WTC11 (cell line): ENCODE measurements around the gene PKP3. TPM values are rescaled to one million over a fixed set of nuclear protein-coding genes. Genes with fewer than 3 reads are reported as not detected.

ENCODE experiments used
- ATAC-seq: fragments of 200-7000 bp; cut with Tn5 transposase; 2 replicates; pipeline ENCODE4 v1.10.0; 2021; ENCODE audit warnings: mild to moderate bottlenecking, moderate library complexity
- CTCF ChIA-PET: fragments of 300-600 bp; sonication (Branson Sonifier 250); formaldehyde crosslinking; loops from one replicate; lab custom pipeline; 2021; ENCODE audit warnings: antibody characterized with exemption; lab: Charles Lee
- POLR2A ChIA-PET: fragments of 350-600 bp; sonication (Branson Sonifier 250); formaldehyde crosslinking; loops from one replicate; lab custom pipeline; 2021; ENCODE audit warnings: antibody characterized with exemption; lab: Charles Lee
- DNase-seq: peaks from one replicate; pipeline ENCODE4 v3.0.0; 2021; ENCODE audit warnings: low spot score
- H3K27ac Mint-ChIP-seq: 2 replicates; pipeline ENCODE4 v1.8.0; 2021; ENCODE audit warnings: mixed read lengths
- H3K27me3 Mint-ChIP-seq: 2 replicates; pipeline ENCODE4 v1.8.0; 2021; ENCODE audit warnings: low read depth, mild to moderate bottlenecking, moderate library complexity, mixed read lengths
- H3K36me3 Mint-ChIP-seq: 2 replicates; pipeline ENCODE4 v1.8.0; 2021; ENCODE audit warnings: mixed read lengths
- H3K4me1 Mint-ChIP-seq: 2 replicates; pipeline ENCODE4 v1.8.0; 2022; ENCODE audit warnings: mixed read lengths
- H3K4me3 Mint-ChIP-seq: 2 replicates; pipeline ENCODE4 v1.8.0; 2021; ENCODE audit warnings: mild to moderate bottlenecking, moderate library complexity, mixed read lengths
- H3K9me3 Mint-ChIP-seq: 2 replicates; pipeline ENCODE4 v1.8.0; 2021; ENCODE audit warnings: mixed read lengths
- AFF4 ChIP-seq: sonication (generic); formaldehyde crosslinking; IDR thresholded peaks from 2 replicates; pipeline ENCODE4 v1.8.1; 2023; ENCODE audit warnings: mild to moderate bottlenecking, missing genetic modification reagents, borderline replicate concordance
- AR ChIP-seq: fragments of 250-450 bp; sonication (Bioruptor Pico); IDR thresholded peaks from 2 replicates; pipeline ENCODE4 v1.9.0; 2021; ENCODE audit warnings: mild to moderate bottlenecking
- CREB1 ChIP-seq: sonication (generic); formaldehyde crosslinking; IDR thresholded peaks from 2 replicates; pipeline ENCODE4 v1.8.0; 2023; ENCODE audit warnings: mild to moderate bottlenecking, missing genetic modification reagents
- ERG ChIP-seq: fragments of 250-450 bp; sonication (Bioruptor Pico); IDR thresholded peaks from 2 replicates; pipeline ENCODE4 v1.8.0; 2021; ENCODE audit warnings: mild to moderate bottlenecking
- FOXJ3 ChIP-seq: sonication (generic); formaldehyde crosslinking; IDR thresholded peaks from 2 replicates; pipeline ENCODE4 v1.9.0; 2021; ENCODE audit warnings: missing genetic modification reagents, mild to moderate bottlenecking, borderline replicate concordance
- FOXP4 ChIP-seq: sonication (generic); formaldehyde crosslinking; IDR thresholded peaks from 2 replicates; pipeline ENCODE4 v1.8.0; 2022; ENCODE audit warnings: mild to moderate bottlenecking, missing genetic modification reagents
- HMGA2 ChIP-seq: fragments of 250-450 bp; sonication (Bioruptor Pico); IDR thresholded peaks from 2 replicates; pipeline ENCODE4 v1.4.0; 2021; ENCODE audit warnings: mild to moderate bottlenecking, moderate library complexity
- IRF1 ChIP-seq: sonication (generic); formaldehyde crosslinking; IDR thresholded peaks from 2 replicates; pipeline ENCODE4 v1.8.0; 2023; ENCODE audit warnings: missing genetic modification reagents
- JUN ChIP-seq: sonication (generic); formaldehyde crosslinking; IDR thresholded peaks from 2 replicates; pipeline ENCODE4 v1.8.0; 2023; ENCODE audit warnings: mild to moderate bottlenecking, missing genetic modification reagents
- MAX ChIP-seq: sonication (generic); formaldehyde crosslinking; IDR thresholded peaks from 2 replicates; pipeline ENCODE4 v1.8.0; 2022; ENCODE audit warnings: mild to moderate bottlenecking, missing genetic modification reagents
- NFYB ChIP-seq: sonication (generic); formaldehyde crosslinking; conservative IDR thresholded peaks from 2 replicates; pipeline ENCODE4 v1.8.0; 2022; ENCODE audit warnings: low read depth, missing genetic modification reagents
- PRDM15 ChIP-seq: sonication (generic); formaldehyde crosslinking; IDR thresholded peaks from 2 replicates; pipeline ENCODE4 v1.8.0; 2022; ENCODE audit warnings: missing genetic modification reagents
- PRRX2 ChIP-seq: fragments of 250-450 bp; sonication (Bioruptor Pico); IDR thresholded peaks from 2 replicates; pipeline ENCODE4 v1.8.0; 2021; ENCODE audit warnings: mild to moderate bottlenecking
- TEAD1 ChIP-seq: sonication (generic); formaldehyde crosslinking; IDR thresholded peaks from 2 replicates; pipeline ENCODE4 v1.8.0; 2022; ENCODE audit warnings: mild to moderate bottlenecking, missing genetic modification reagents
- USF2 ChIP-seq: sonication (generic); formaldehyde crosslinking; IDR thresholded peaks from 2 replicates; pipeline ENCODE4 v1.8.1; 2023; ENCODE audit warnings: mild to moderate bottlenecking, missing genetic modification reagents, moderate library complexity
- ZNF219 ChIP-seq: sonication (generic); formaldehyde crosslinking; IDR thresholded peaks from 2 replicates; pipeline ENCODE4 v1.8.0; 2023; ENCODE audit warnings: missing genetic modification reagents, mild to moderate bottlenecking, borderline replicate concordance
- ZNF263 ChIP-seq: sonication (generic); formaldehyde crosslinking; IDR thresholded peaks from 2 replicates; pipeline ENCODE4 v1.8.1; 2022; ENCODE audit warnings: low read depth, mild to moderate bottlenecking, moderate library complexity, missing genetic modification reagents
- ZNF416 ChIP-seq: fragments of 250-450 bp; sonication (Bioruptor Pico); IDR thresholded peaks from 2 replicates; pipeline ENCODE4 v1.9.0; 2021; ENCODE audit warnings: mild to moderate bottlenecking, inconsistent platforms
- ZNF671 ChIP-seq: fragments of 250-450 bp; sonication (Bioruptor Pico); IDR thresholded peaks from 2 replicates; pipeline ENCODE4 v1.8.0; 2021; ENCODE audit warnings: mild to moderate bottlenecking
- total RNA-seq: library from RNA; stranded (reverse); gene quantifications from 3 replicates; pipeline ENCODE4 v1.2.3, GENCODE V29; 2021

The PKP3 gene
- total RNA-seq, 1 experiment from 2014 or later: 17.3 TPM

GRCh38 chr11:386483-386882 is 7.5 kb upstream of the PKP3 start:
- peaks cover 17% of the 10 kb centered on the region for H3K27me3 Mint-ChIP-seq
- no peak for TF ChIP-seq NFYB (CRISPR knock-in tag)
- no peak for TF ChIP-seq MAX
- TF ChIP-seq ZNF416 (CRISPR knock-in tag): no peak
- no peak for TF ChIP-seq FOXJ3
- no peak for TF ChIP-seq AFF4 (CRISPR knock-in tag)
- no peak for TF ChIP-seq HMGA2
- TF ChIP-seq AR (CRISPR knock-in tag): no peak
- no peak for TF ChIP-seq ZNF671 (CRISPR knock-in tag)
- no peak for TF ChIP-seq ERG (CRISPR knock-in tag)
- TF ChIP-seq PRDM15 (CRISPR knock-in tag): no peak
- no peak for TF ChIP-seq PRRX2 (CRISPR knock-in tag)
- TF ChIP-seq USF2 (CRISPR knock-in tag): no peak
- TF ChIP-seq CREB1 (CRISPR knock-in tag): no peak
- TF ChIP-seq IRF1: no peak
- no peak for TF ChIP-seq ZNF219 (CRISPR knock-in tag)
- TF ChIP-seq ZNF263 (CRISPR knock-in tag): no peak
- TF ChIP-seq TEAD1: no peak
- TF ChIP-seq JUN (CRISPR knock-in tag): no peak
- TF ChIP-seq FOXP4 (CRISPR knock-in tag): no peak
- TF ChIP-seq, all 79 proteins: peak for 0
- no peak overlapping the region for H3K27ac Mint-ChIP-seq
- CTCF ChIA-PET: no interaction called here
- POLR2A ChIA-PET: no interaction called here
- no peak overlapping the region for H3K4me3 Mint-ChIP-seq
- H3K9me3 Mint-ChIP-seq: peaks cover 12% of the 10 kb centered on the region
- ATAC-seq (no peak), DNase-seq (no peak)
- no peaks in the 10 kb centered on the region; the same call in 1 of the 2 replicates for H3K4me1 Mint-ChIP-seq
- H3K36me3 Mint-ChIP-seq: peaks cover 12% of the 10 kb centered on the region
